Left ventricle myocardium inferior (tissue), 1 donor: Measurements from ENCODE around the gene YBX1. TPM values are rescaled to one million over a fixed set of nuclear protein-coding genes. Genes with fewer than 3 reads are reported as not detected.

Experiments
- total RNA-seq: library from RNA; stranded (reverse); fragmentation: NEBNext Ultra II Directional; extraction: Animal tissue kit (Norgen Biotek cat#: 25700); gene quantifications from one replicate; pipeline ENCODE4 v1.2.1, GENCODE V29; 2021
- donor health status: DM: no; HTN: yes; CAD: no; lungs with severe emphysema.

Gene YBX1
- total RNA-seq, 1 donor from 2014 or later: 754 TPM

Other genes starting within 250 kb of the YBX1 start
- 2.6 TPM for gene ZMYND12, start 226.4 kb upstream of the YBX1 start, total RNA-seq
- 33.9 TPM for gene PPCS, start 225.9 kb upstream of the YBX1 start, total RNA-seq
- gene CCDC30, start 219.1 kb upstream of the YBX1 start, total RNA-seq: 2.2 TPM
- 21.0 TPM for gene PPIH, start 24.0 kb upstream of the YBX1 start, total RNA-seq
- not detected for gene CLDN19, start 57.8 kb downstream of the YBX1 start, total RNA-seq
- gene P3H1, start 84.6 kb downstream of the YBX1 start, total RNA-seq: 8.6 TPM
- 7.8 TPM for gene C1orf50, start 84.8 kb downstream of the YBX1 start, total RNA-seq
- gene TMEM269, start 102.6 kb downstream of the YBX1 start, total RNA-seq: not detected
- 4.7 TPM for gene ERMAP, start 134.7 kb downstream of the YBX1 start, total RNA-seq
- 10.9 TPM for gene SVBP, start 135.0 kb downstream of the YBX1 start, total RNA-seq
- gene ZNF691, start 164.2 kb downstream of the YBX1 start, total RNA-seq: 8.9 TPM